Retinal pigment epithelial cell (primary cell): ENCODE measurements around the gene AP1G2.

Experiments
- DNase-seq: peaks from one replicate; pipeline ENCODE4 v3.0.0-alpha.2; 2010; ENCODE audit warnings: low read depth
- H3K4me3 ChIP-seq: 2 replicates; pipeline ENCODE4 v1.5.1; 2011; ENCODE audit warnings: mild to moderate bottlenecking, low read length, control low read depth, moderate library complexity
- CTCF ChIP-seq: conservative IDR thresholded peaks from 2 replicates; pipeline ENCODE4 v1.5.1; 2011; ENCODE audit warnings: low read depth, low read length, control low read depth, inconsistent platforms

AP1G2 gene

GRCh38 chr14:23567186-23568020 is at the start of gene AP1G2:
AP1G2 (minus strand) TSS chr14:23567791; CDS start chr14:23567314, 477 bp downstream.
- no peak for TF ChIP-seq CTCF
- DNase-seq, result peak; percentile 48
- H3K4me3 ChIP-seq, result peak within 1 kb of the TSS; percentile 83

- TF ChIP-seq CTCF, result no peak
- no peak for DNase-seq
These were observed 48.3 kb upstream of the AP1G2 start for GRCh38 chr14:23615856-23616255.

GRCh38 chr14:23614395-23614828 is 46.8 kb upstream of the AP1G2 start:
- DNase-seq, result no peak
- TF ChIP-seq CTCF, result no peak
- H3K4me3 ChIP-seq, result no peak overlapping the region

More at GRCh38 chr14:23615856-23616255, 48.3 kb upstream of the AP1G2 start:
- no peak overlapping the region for H3K4me3 ChIP-seq

GRCh38 chr14:23613242-23614070 is 45.9 kb upstream of the AP1G2 start:
- no peak for TF ChIP-seq CTCF
- DNase-seq, result no peak
- no peak overlapping the region for H3K4me3 ChIP-seq

GRCh38 chr14:23612802-23613201 is 45.2 kb upstream of the AP1G2 start:
- no peak overlapping the region for H3K4me3 ChIP-seq
- TF ChIP-seq CTCF, result no peak
- DNase-seq, result no peak

- no peak for DNase-seq
- no peak for TF ChIP-seq CTCF
- H3K4me3 ChIP-seq, result no peak overlapping the region
These were observed 44.8 kb upstream of the AP1G2 start for GRCh38 chr14:23612354-23612732.
